ENCODE measurements around the gene SLC10A3.
A peak's percentile ranks its signal among the peaks of the same experiment; 100 is the strongest.

Gene SLC10A3

GRCh38 chrX:154516656-154517100, 26.2 kb upstream of the SLC10A3 start:
- DNase-seq (ENCODE audit: low spot score in 2 of 2) = no peak

GRCh38 chrX:154515966-154516655, 25.7 kb upstream of the SLC10A3 start, which contains the start of gene FAM3A:
Gene FAM3A (minus strand): TSS chrX:154516232. CDS start chrX:154515772, 460 bp downstream.
- Mint-ChIP-seq H3K4me1 (peaks cover 12% of the 10 kb centered on the region), H3K27me3 (no peaks in the 10 kb centered on the region), H3K9me3 (no peaks in the 10 kb centered on the region), H3K36me3 (peaks cover 2% of the 10 kb centered on the region), H3K4me3 (peak within 1 kb of the TSS; percentile 88), H3K27ac (peak within 1 kb of the TSS; percentile 86)
- DNase-seq (ENCODE audit: low spot score in 2 of 2) = peak; percentile 75 to 83
- peak; percentile 93 for ATAC-seq (ENCODE audit: low read depth)

More at GRCh38 chrX:154516656-154517100, 26.2 kb upstream of the SLC10A3 start:
- Mint-ChIP-seq H3K36me3 (peaks cover 2% of the 10 kb centered on the region), H3K27me3 (no peaks in the 10 kb centered on the region), H3K27ac (peak overlapping the region; percentile 86), H3K4me1 (peaks cover 12% of the 10 kb centered on the region), H3K4me3 (peak overlapping the region; percentile 88), H3K9me3 (no peaks in the 10 kb centered on the region)
- ATAC-seq (ENCODE audit: low read depth) = peak; percentile 9

- no peak for ATAC-seq (ENCODE audit: low read depth)
- peaks cover 4% of the 10 kb centered on the region for H3K36me3 Mint-ChIP-seq
Observed at GRCh38 chrX:154515090-154515965, 24.9 kb upstream of the SLC10A3 start.

GRCh38 chrX:154513716-154514115, 23.3 kb upstream of the SLC10A3 start:
- H3K4me3 Mint-ChIP-seq = peak overlapping the region; percentile 32
- peaks cover 15% of the 10 kb centered on the region for H3K4me1 Mint-ChIP-seq
- ATAC-seq (ENCODE audit: low read depth) = no peak

More at GRCh38 chrX:154515090-154515965, 24.9 kb upstream of the SLC10A3 start:
- DNase-seq (ENCODE audit: low spot score in 2 of 2) = no peak
- Mint-ChIP-seq H3K9me3 (no peaks in the 10 kb centered on the region), H3K27me3 (no peaks in the 10 kb centered on the region), H3K27ac (peak overlapping the region; percentile 84), H3K4me1 (peaks cover 14% of the 10 kb centered on the region), H3K4me3 (peak overlapping the region; percentile 83)

GRCh38 chrX:154512879-154513553, 22.6 kb upstream of the SLC10A3 start:
- H3K4me1 Mint-ChIP-seq = peaks cover 15% of the 10 kb centered on the region
- no peak overlapping the region for H3K4me3 Mint-ChIP-seq
- peaks cover 17% of the 10 kb centered on the region for H3K36me3 Mint-ChIP-seq
- no peaks in the 10 kb centered on the region for H3K9me3 Mint-ChIP-seq
- H3K27me3 Mint-ChIP-seq = no peaks in the 10 kb centered on the region
- DNase-seq (ENCODE audit: low spot score in 2 of 2) (no peak), ATAC-seq (ENCODE audit: low read depth) (no peak)
- H3K27ac Mint-ChIP-seq = no peak overlapping the region

More at GRCh38 chrX:154513716-154514115, 23.3 kb upstream of the SLC10A3 start:
- DNase-seq (ENCODE audit: low spot score in 2 of 2) = no peak
- H3K36me3 Mint-ChIP-seq = peaks cover 12% of the 10 kb centered on the region
- H3K27ac Mint-ChIP-seq = no peak overlapping the region
- H3K27me3 Mint-ChIP-seq = no peaks in the 10 kb centered on the region
- H3K9me3 Mint-ChIP-seq = no peaks in the 10 kb centered on the region

- no peak overlapping the region for H3K27ac Mint-ChIP-seq
- peaks cover 15% of the 10 kb centered on the region for H3K4me1 Mint-ChIP-seq
- H3K27me3 Mint-ChIP-seq = no peaks in the 10 kb centered on the region
- DNase-seq (ENCODE audit: low spot score in 2 of 2) (no peak), ATAC-seq (ENCODE audit: low read depth) (no peak)
- H3K9me3 Mint-ChIP-seq = no peaks in the 10 kb centered on the region
- H3K36me3 Mint-ChIP-seq = peaks cover 17% of the 10 kb centered on the region
- no peak overlapping the region for H3K4me3 Mint-ChIP-seq
Observed at GRCh38 chrX:154511761-154512160, 21.3 kb upstream of the SLC10A3 start.

GRCh38 chrX:154509455-154509854, 19.0 kb upstream of the SLC10A3 start:
- H3K4me3 Mint-ChIP-seq = no peak overlapping the region

GRCh38 chrX:154508384-154508745, 17.9 kb upstream of the SLC10A3 start:
- H3K27ac Mint-ChIP-seq = no peak overlapping the region
- H3K27me3 Mint-ChIP-seq = no peaks in the 10 kb centered on the region
- no peak overlapping the region for H3K4me3 Mint-ChIP-seq
- peaks cover 21% of the 10 kb centered on the region for H3K36me3 Mint-ChIP-seq
- H3K9me3 Mint-ChIP-seq = no peaks in the 10 kb centered on the region
- peaks cover 4% of the 10 kb centered on the region for H3K4me1 Mint-ChIP-seq
- ATAC-seq (ENCODE audit: low read depth) (no peak), DNase-seq (ENCODE audit: low spot score in 2 of 2) (no peak)

More at GRCh38 chrX:154509455-154509854, 19.0 kb upstream of the SLC10A3 start:
- Mint-ChIP-seq H3K27me3 (no peaks in the 10 kb centered on the region), H3K27ac (no peak overlapping the region), H3K9me3 (no peaks in the 10 kb centered on the region), H3K36me3 (peaks cover 24% of the 10 kb centered on the region), H3K4me1 (peaks cover 9% of the 10 kb centered on the region)
- ATAC-seq (ENCODE audit: low read depth) (no peak), DNase-seq (ENCODE audit: low spot score in 2 of 2) (no peak)

- Mint-ChIP-seq H3K4me3 (no peak overlapping the region), H3K4me1 (peaks cover 4% of the 10 kb centered on the region), H3K27ac (no peak overlapping the region), H3K27me3 (no peaks in the 10 kb centered on the region), H3K9me3 (no peaks in the 10 kb centered on the region), H3K36me3 (peaks cover 21% of the 10 kb centered on the region)
- DNase-seq (ENCODE audit: low spot score in 2 of 2) (no peak), ATAC-seq (ENCODE audit: low read depth) (no peak)
Observed at GRCh38 chrX:154507673-154508383, 17.4 kb upstream of the SLC10A3 start.

GRCh38 chrX:154506483-154507332, 16.3 kb upstream of the SLC10A3 start:
- H3K4me3 Mint-ChIP-seq = no peak overlapping the region
- H3K9me3 Mint-ChIP-seq = no peaks in the 10 kb centered on the region
- H3K36me3 Mint-ChIP-seq = peaks cover 21% of the 10 kb centered on the region
- no peak for DNase-seq (ENCODE audit: low spot score in 2 of 2)
- H3K4me1 Mint-ChIP-seq = peaks cover 4% of the 10 kb centered on the region
- no peaks in the 10 kb centered on the region for H3K27me3 Mint-ChIP-seq
- no peak overlapping the region for H3K27ac Mint-ChIP-seq
- no peak for ATAC-seq (ENCODE audit: low read depth)

GRCh38 chrX:154505734-154506133, 15.3 kb upstream of the SLC10A3 start:
- peaks cover 19% of the 10 kb centered on the region for H3K36me3 Mint-ChIP-seq
- no peak overlapping the region for H3K4me3 Mint-ChIP-seq
- no peak overlapping the region for H3K27ac Mint-ChIP-seq
- H3K9me3 Mint-ChIP-seq = no peaks in the 10 kb centered on the region
- peaks cover 2% of the 10 kb centered on the region for H3K4me1 Mint-ChIP-seq
- ATAC-seq (ENCODE audit: low read depth) = no peak
- H3K27me3 Mint-ChIP-seq = no peaks in the 10 kb centered on the region
- no peak for DNase-seq (ENCODE audit: low spot score in 2 of 2)

- DNase-seq (ENCODE audit: low spot score in 2 of 2) = no peak
- Mint-ChIP-seq H3K4me3 (no peak overlapping the region), H3K27me3 (no peaks in the 10 kb centered on the region), H3K9me3 (no peaks in the 10 kb centered on the region), H3K36me3 (peaks cover 7% of the 10 kb centered on the region), H3K4me1 (no peaks in the 10 kb centered on the region), H3K27ac (no peak overlapping the region)
- ATAC-seq (ENCODE audit: low read depth) = no peak
Observed at GRCh38 chrX:154502989-154503388, 12.6 kb upstream of the SLC10A3 start.

GRCh38 chrX:154502098-154502497, 11.7 kb upstream of the SLC10A3 start:
- no peak for ATAC-seq (ENCODE audit: low read depth)
- no peaks in the 10 kb centered on the region for H3K9me3 Mint-ChIP-seq
- H3K27me3 Mint-ChIP-seq = no peaks in the 10 kb centered on the region
- no peak overlapping the region for H3K27ac Mint-ChIP-seq
- no peak for DNase-seq (ENCODE audit: low spot score in 2 of 2)
- no peak overlapping the region for H3K4me3 Mint-ChIP-seq
- no peaks in the 10 kb centered on the region for H3K4me1 Mint-ChIP-seq
- peaks cover 7% of the 10 kb centered on the region for H3K36me3 Mint-ChIP-seq
